ENCODE results near the gene ZBTB26. TPM values are rescaled to one million over a fixed set of nuclear protein-coding genes. Genes with fewer than 3 reads are reported as not detected.

ZBTB26 gene
- total and polyA plus RNA-seq, 12 donors = 2.0 to 5.5 (median 3.7) TPM

DNA sequence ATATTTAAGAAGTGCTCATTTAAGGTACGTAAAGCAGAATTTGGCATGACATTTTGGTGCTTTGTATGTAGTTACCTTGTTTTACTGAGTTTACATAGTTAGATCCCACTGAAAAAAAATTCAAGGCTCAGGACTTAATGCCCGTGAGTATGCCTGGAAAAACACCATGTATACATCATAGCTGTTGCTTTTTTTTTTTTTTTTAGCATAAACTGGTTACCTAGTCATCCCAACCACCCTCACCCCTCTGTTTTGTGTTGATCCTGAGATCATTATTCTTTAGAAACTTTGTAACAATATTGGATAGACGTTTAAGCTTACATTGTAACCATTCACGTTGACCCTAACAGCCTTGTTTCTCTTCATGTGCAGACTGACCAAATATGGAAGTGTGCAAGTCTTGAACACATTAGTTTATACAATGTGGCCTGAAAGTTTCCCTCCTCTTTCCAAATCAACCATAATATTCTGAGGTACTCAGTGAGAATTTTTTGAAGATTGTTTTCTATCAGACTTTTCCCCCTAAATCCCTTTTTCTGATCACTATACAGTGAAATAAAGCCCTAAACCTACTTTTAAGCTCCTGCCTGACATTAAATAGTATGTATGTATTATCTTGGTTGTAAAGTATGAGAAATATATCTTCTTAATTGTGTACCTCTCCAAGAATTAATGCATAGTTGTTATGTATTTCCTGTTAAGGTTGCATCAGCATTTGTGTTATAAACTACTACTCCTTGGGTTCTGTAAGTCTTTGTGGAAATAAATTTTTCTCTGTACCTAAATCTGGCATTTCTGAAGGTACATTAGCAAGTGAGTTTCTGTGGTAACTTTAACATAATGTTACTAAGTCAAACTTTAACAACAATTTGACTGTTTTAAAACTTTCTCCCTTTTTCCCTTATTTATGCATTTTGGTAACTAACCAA, 13.9 kb upstream of the ZBTB26 start:
- Histone ChIP-seq H3K27me3 (no peaks in the 10 kb centered on the region), H3K4me3 (no peak overlapping the region), H3K9me3 (no peaks in the 10 kb centered on the region), H3K36me3 (peaks cover 0 to 8% (median 0%) of the 10 kb centered on the region in 9 donors), H3K4me1 (peaks cover 2 to 65% (median 49%) of the 10 kb centered on the region in 9 donors), H3K27ac (no peak overlapping the region)
- no peak for DNase-seq
- intact Hi-C loops (cut with DNase I) = loop anchor here in 3 of 10 donors (5.0 kb wide), 3 partner anchors 38 to 57 kb away; partner anchors contain the start of gene RC3H2 (in 2 of the 3)
- WGBS, 2 donors = 78% methylated on average over 4 of the region's 4 CpGs
- no peak for TF ChIP-seq CTCF (IDR thresholded peaks at IDR 0.05)
- ATAC-seq = no peak

GRCh38 chr9:122941582-122942234, 10.4 kb upstream of the ZBTB26 start:
- H3K27ac ChIP-seq = peak overlapping the region; percentile 76 to 94 (median 88)
- 7 to 8% methylated on average over 17 of the region's 17 CpGs for WGBS, 2 donors
- no peaks in the 10 kb centered on the region for H3K9me3 ChIP-seq
- DNase-seq (no peak), ATAC-seq (peak in 5 of 8 donors; percentile 5 to 35 (median 8))
- peaks cover 0 to 35% (median 17%) of the 10 kb centered on the region in 9 donors for H3K36me3 ChIP-seq
- H3K4me1 ChIP-seq = peaks cover 3 to 59% (median 44%) of the 10 kb centered on the region in 9 donors
- TF ChIP-seq CTCF (IDR thresholded peaks at IDR 0.05) = no peak
- H3K4me3 ChIP-seq = peak overlapping the region; percentile 77 to 96 (median 88)
- H3K27me3 ChIP-seq = no peaks in the 10 kb centered on the region
- intact Hi-C loops (cut with DNase I) = loop anchor here in 3 of 10 donors (5.0 kb wide), 3 partner anchors 34 to 61 kb away; partner anchors contain the start of gene RC3H2 (in 2 of the 3)

GRCh38 chr9:122940749-122941581, 9.7 kb upstream of the ZBTB26 start, which contains the start of gene RABGAP1:
RABGAP1 (plus strand) TSS chr9:122941020; CDS start chr9:122957060, 16,040 bp downstream.
- Histone ChIP-seq H3K27ac (peak within 1 kb of the TSS; percentile 76 to 94 (median 88)), H3K9me3 (no peaks in the 10 kb centered on the region), H3K27me3 (no peaks in the 10 kb centered on the region), H3K4me3 (peak within 1 kb of the TSS; percentile 77 to 96 (median 88)), H3K4me1 (peaks cover 3 to 51% (median 37%) of the 10 kb centered on the region in 9 donors), H3K36me3 (peaks cover 0 to 42% (median 18%) of the 10 kb centered on the region in 9 donors)
- intact Hi-C loops (cut with DNase I) = loop anchor here in 4 of 10 donors (1.0 to 5.0 kb wide), 4 partner anchors 10 to 61 kb away; partner anchors contain the start of genes RC3H2 (in 2 of the 4) and ZBTB26 (in 1 of the 4)
- 0 to 1% methylated on average over 40 to 54 of the region's 54 CpGs for WGBS, 2 donors
- DNase-seq (peak; percentile 99 to 100), ATAC-seq (peak; percentile 97 to 99 (median 99))
- TF ChIP-seq CTCF (IDR thresholded peaks at IDR 0.05) = no peak

All from heart right ventricle (tissue), 16 donors.